Measurements from ENCODE around the gene TCF4.

DNA sequence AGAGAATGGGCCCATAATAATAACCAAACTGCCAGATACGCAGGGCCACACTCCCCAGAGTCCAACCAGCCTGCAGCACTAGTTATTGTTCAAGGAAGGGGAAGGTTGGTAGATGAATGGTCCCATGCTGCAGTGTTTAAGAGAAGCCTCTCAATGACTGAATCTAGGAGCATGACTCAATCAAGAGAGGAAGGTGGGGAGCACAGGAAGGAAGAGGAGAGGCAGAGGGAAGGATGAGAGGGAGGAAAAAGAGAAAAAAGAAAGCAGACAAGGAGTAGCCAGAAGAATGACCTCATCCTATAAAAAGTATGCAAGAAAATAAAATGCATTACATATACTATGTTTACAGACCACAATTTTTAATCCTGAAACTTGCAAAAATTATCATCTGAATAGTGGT is 174.5 kb downstream of the TCF4 start:
- TF ChIP-seq, protein P1, sequence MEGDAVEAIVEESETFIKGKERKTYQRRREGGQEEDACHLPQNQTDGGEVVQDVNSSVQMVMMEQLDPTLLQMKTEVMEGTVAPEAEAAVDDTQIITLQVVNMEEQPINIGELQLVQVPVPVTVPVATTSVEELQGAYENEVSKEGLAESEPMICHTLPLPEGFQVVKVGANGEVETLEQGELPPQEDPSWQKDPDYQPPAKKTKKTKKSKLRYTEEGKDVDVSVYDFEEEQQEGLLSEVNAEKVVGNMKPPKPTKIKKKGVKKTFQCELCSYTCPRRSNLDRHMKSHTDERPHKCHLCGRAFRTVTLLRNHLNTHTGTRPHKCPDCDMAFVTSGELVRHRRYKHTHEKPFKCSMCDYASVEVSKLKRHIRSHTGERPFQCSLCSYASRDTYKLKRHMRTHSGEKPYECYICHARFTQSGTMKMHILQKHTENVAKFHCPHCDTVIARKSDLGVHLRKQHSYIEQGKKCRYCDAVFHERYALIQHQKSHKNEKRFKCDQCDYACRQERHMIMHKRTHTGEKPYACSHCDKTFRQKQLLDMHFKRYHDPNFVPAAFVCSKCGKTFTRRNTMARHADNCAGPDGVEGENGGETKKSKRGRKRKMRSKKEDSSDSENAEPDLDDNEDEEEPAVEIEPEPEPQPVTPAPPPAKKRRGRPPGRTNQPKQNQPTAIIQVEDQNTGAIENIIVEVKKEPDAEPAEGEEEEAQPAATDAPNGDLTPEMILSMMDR (IDR thresholded peaks at IDR 0.05): no peak
- TF ChIP-seq POLR2AphosphoS5 (IDR thresholded peaks at IDR 0.05): no peak

All from upper lobe of left lung (tissue), 4 donors.